CD4-positive, alpha-beta T cell treated with Interleukin-4 for 1 hour (primary cell): ENCODE results near the gene DHX34.
A peak's percentile ranks its signal among the peaks of the same experiment; 100 is the strongest.

Experiments
- DNase-seq, 2 donors: peaks; one replicate each; pipeline ENCODE4 v3.0.0-alpha.2; 2020 to 2022

Gene DHX34

GRCh38 chr19:47419030-47419783, 70.1 kb downstream of the DHX34 start, which contains the start of gene MEIS3:
Gene MEIS3 (minus strand): TSS chr19:47419527. CDS start chr19:47419081, 446 bp downstream.
- no peak for DNase-seq

- DNase-seq, result no peak
Observed at GRCh38 chr19:47419789-47420188, 70.7 kb downstream of the DHX34 start.

GRCh38 chr19:47421244-47421786, 72.2 kb downstream of the DHX34 start:
- DNase-seq, result no peak

- no peak for DNase-seq
Observed at GRCh38 chr19:47421844-47422395, 72.8 kb downstream of the DHX34 start.

GRCh38 chr19:47422417-47423163, 73.5 kb downstream of the DHX34 start:
- no peak for DNase-seq

- DNase-seq, result no peak
Observed at GRCh38 chr19:47423203-47423882, 74.2 kb downstream of the DHX34 start.

DNA sequence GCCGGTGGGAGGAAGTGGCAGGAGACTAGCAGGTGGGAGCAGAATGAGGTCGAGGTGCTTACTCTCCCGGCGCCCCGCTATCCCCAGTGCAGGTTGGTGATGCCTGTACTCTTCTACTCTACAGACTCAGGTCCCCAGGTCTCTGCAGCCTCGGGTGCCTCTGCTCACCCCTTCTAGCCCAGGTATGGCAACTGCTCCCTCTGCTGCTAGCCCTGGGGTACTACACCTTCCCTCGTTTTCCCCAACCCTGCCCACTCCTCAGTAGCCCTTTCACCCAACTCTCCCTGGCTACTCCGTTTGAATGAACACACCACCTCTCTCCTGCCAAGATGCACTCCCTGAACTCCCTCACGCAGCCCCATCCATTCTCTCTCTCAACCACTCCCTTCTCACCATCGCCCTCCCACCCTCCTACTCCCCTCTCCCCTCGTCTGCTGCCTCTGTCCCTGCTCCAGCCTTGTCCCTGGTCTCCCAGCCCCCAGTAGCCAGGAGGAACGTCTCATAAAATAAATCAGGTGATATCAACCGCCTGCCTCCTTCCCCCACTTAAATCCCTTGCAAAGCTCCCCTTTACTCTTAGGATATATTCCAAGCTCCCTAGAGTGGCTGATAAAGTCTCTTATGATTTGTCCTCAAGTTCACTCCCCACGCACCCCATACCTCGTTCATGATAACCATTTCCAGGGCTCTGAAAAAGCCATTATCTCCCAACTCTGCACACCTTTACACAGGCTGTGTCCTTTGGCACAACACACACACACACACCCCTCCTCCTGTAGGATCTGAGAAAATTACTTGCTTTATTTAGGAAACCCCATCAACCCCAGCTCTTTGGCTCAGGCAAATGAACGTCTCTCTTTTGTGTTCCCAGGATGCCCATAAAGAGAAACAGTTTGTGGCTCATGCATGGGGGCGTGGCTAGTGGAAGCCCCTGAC, 78.4 kb downstream of the DHX34 start:
- peak; percentile 71 to 75 for DNase-seq

GRCh38 chr19:47428177-47428894, 79.2 kb downstream of the DHX34 start:
- peak; percentile 91 for DNase-seq

DNA sequence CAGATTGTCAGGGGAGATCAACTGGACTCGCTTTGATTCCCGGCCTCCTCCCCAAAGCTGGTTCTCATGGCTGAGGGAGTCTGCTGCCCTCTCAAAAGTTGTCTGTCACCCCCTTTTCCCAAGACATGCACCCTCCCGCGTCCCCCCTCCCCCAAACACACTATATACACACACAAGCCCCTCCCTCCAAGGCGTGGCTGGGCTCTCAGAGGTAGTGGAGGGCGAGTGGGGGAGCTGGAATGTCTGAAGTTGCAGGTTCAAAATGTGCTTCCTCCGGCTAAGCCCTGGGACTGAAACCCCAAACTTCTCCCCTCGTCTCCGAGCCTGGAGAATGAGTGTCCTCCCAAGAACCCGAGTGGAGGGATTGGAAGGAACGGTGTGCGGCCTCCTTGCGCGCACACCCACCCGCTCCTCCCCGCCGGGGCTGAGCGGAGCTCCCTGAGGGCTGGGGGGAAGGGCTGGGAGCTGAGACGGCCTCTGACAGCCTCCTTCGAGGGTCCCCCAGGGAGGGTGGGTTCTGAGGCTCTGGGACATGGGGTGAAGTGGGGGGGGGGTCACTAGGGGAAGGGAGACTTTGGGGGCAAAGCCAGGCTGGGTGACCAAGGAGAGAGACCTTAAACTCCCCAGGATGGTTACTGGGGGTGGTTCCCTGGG, 80.2 kb downstream of the DHX34 start:
- no peak for DNase-seq

DNA sequence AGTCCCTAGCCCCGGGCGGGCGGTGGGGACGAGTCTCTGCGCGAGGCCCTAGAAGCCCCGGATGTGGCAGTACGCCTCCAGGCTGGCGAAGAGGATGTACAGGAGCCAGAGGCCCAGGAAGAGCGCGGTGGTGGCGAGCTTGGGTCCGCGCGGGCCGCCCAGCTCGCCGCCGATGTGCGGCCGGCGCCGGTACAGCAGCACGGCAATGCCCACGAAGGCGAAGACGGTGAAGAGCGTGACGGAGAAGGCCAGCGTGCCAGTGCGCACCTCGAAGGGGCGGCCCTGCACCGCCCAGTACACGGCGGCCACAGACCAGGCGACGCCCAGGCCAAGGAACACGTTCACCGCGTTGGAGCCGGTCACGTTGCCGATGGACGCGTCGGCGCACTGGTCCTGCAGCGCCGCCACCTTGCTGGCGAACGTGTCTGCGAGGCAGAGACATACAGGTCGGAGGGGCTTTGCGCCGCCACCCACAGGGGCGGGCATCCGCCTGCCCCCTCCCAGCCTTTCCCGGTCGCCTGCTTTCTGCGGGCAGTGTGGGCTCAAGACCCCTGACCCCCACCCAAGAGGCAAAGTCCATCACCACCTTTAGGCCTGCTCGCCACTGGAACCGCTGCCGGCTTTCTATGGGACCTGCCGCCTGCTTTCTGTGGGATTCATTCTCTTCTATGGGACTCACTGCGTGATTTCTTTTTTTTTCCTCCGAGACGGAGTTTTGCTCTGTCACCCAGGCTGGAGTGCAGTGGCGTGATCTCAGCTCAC, 81.1 kb downstream of the DHX34 start:
- no peak for DNase-seq

DNA sequence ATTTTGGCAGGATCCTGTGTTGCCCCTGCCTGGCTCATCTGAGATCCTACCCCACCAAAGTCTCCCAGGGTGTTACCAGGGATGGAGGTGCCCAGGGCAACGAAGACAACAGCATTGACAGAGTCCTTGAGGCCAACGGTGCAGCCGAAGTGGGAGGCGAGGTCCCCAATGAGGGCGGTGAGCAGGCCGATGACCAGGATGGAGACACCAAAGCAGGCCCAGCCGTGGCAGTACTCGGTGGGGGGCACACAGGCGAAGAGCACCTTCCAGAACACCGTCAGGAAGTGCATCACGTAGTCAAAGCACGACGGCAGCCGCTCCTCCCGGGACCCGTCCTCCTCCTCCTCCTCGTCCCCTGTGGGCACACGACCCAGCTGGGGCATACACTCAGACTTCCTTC, 83.0 kb downstream of the DHX34 start:
- DNase-seq, result no peak
